GM12878 (cell line): ENCODE data around the gene GALR3. TPM values are rescaled to one million over a fixed set of nuclear protein-coding genes. Genes with fewer than 3 reads are reported as not detected.
A peak's percentile ranks its signal among the peaks of the same experiment; 100 is the strongest.

Experiments
- BACH1 ChIP-seq: fragments of 450-650 bp; IDR thresholded peaks from 2 replicates; pipeline ENCODE4 v1.6.1; 2017; ENCODE audit warnings: mild to moderate bottlenecking, borderline replicate concordance
- ETV6 ChIP-seq, 2 experiments: fragments of 450-650 bp in 1 of 2; IDR thresholded peaks in 1 of 2; conservative IDR thresholded peaks in 1 of 2; 2 replicates each; pipeline ENCODE4 v1.6.1; 2014; ENCODE audit warnings: antibody characterized with exemption in 1 of 2, borderline replicate concordance in 1 of 2, low read depth in 1 of 2, mild to moderate bottlenecking in 1 of 2, moderate library complexity in 1 of 2
- IRF4 ChIP-seq: IDR thresholded peaks from 2 replicates; pipeline ENCODE4 v1.6.1; 2011; ENCODE audit warnings: low read depth, low read length
- MEF2A ChIP-seq: IDR thresholded peaks from 2 replicates; pipeline ENCODE4 v1.6.1; 2011; ENCODE audit warnings: low read depth, mild to moderate bottlenecking, low read length, moderate library complexity; ENCODE audit not compliant: insufficient read depth
- MYB ChIP-seq: fragments of 150-350 bp; IDR thresholded peaks from 2 replicates; pipeline ENCODE4 v1.6.1; 2014; ENCODE audit warnings: mild to moderate bottlenecking, low read depth, low read length, borderline replicate concordance
- NFIC ChIP-seq: IDR thresholded peaks from 2 replicates; pipeline ENCODE4 v1.6.1; 2012; ENCODE audit warnings: low read depth, mild to moderate bottlenecking, inconsistent platforms, low read length, moderate library complexity
- RAD51 ChIP-seq: fragments of 450-650 bp; IDR thresholded peaks from 2 replicates; pipeline ENCODE4 v1.6.1; 2016; ENCODE audit warnings: moderate library complexity, mild to moderate bottlenecking, inconsistent platforms
- RCOR1 ChIP-seq: conservative IDR thresholded peaks from 2 replicates; pipeline ENCODE4 v1.6.1; 2012; ENCODE audit warnings: low read depth, low read length, improper control_type of control experiment
- RELB ChIP-seq: fragments of 450-650 bp; IDR thresholded peaks from 2 replicates; pipeline ENCODE4 v1.6.1; 2017; ENCODE audit warnings: low read depth, mild to moderate bottlenecking, moderate library complexity
- RUNX3 ChIP-seq: IDR thresholded peaks from 2 replicates; pipeline ENCODE4 v1.6.1; 2012; ENCODE audit warnings: low read length, inconsistent platforms
- STAT1 ChIP-seq: fragments of 450-650 bp; conservative IDR thresholded peaks from 2 replicates; pipeline ENCODE4 v1.6.1; 2014; ENCODE audit warnings: antibody characterized with exemption, mild to moderate bottlenecking
- TARDBP ChIP-seq: IDR thresholded peaks from 2 replicates; pipeline ENCODE4 v1.6.1; 2016; ENCODE audit warnings: borderline replicate concordance
- TBL1XR1 ChIP-seq: IDR thresholded peaks from 2 replicates; pipeline ENCODE4 v1.6.1; 2012; ENCODE audit warnings: low read depth, low read length, improper control_type of control experiment
- TCF7 ChIP-seq: IDR thresholded peaks from 2 replicates; pipeline ENCODE4 v1.6.1; 2014; ENCODE audit warnings: antibody characterized with exemption, borderline replicate concordance
- ZBED1 ChIP-seq: IDR thresholded peaks from 2 replicates; pipeline ENCODE4 v1.6.1; 2016; ENCODE audit warnings: borderline replicate concordance
- ZNF217 ChIP-seq: fragments of 450-650 bp; IDR thresholded peaks from 2 replicates; pipeline ENCODE4 v1.6.1; 2017; ENCODE audit warnings: antibody characterized with exemption, mild to moderate bottlenecking
- ZNF24 ChIP-seq: fragments of 450-650 bp; IDR thresholded peaks from 2 replicates; pipeline ENCODE4 v1.6.1; 2017; ENCODE audit warnings: antibody characterized with exemption, mild to moderate bottlenecking
- ZNF384 ChIP-seq: IDR thresholded peaks from 2 replicates; pipeline ENCODE4 v1.6.1; 2012; ENCODE audit warnings: low read depth, mild to moderate bottlenecking, low read length, improper control_type of control experiment, borderline replicate concordance
- polyA plus RNA-seq, 11 experiments: library from polyadenylated mRNA; depleted of rRNA in 4 of 11; unstranded in 6 of 11; stranded (reverse) in 5 of 11; fragments of >200 nt; fragmentation: Nextera tagmentation in 4 of 11; fragmentation: Illumina TruSeq in 1 of 11; extraction: Ambion mirVana in 4 of 11; extraction: Trizol in 1 of 11; gene quantifications; 1 replicate in 1 of 11; 2 replicates in 10 of 11; pipeline versions ENCODE4 v1.2.1 to v1.2.3, GENCODE V29; 2011 to 2016; ENCODE audit warnings: inconsistent platforms in 2 of 11, missing spikeins in 2 of 11, low read depth in 1 of 11
- total RNA-seq, 4 experiments: library from RNA; depleted of rRNA in 3 of 4; stranded (reverse); fragments of >200 nt in 3 of 4; fragmentation: Illumina TruSeq in 1 of 4; extraction: Trizol in 1 of 4; gene quantifications; 2 replicates each; pipeline versions ENCODE4 v1.2.1 to v1.2.3, GENCODE V29; 2013 to 2021
- TF ChIP-seq, protein P1 (sequence below): IDR thresholded peaks from 2 replicates; pipeline ENCODE4 v1.6.1; 2011; ENCODE audit warnings: mild to moderate bottlenecking, low read depth, low read length, moderate library complexity; ENCODE audit not compliant: insufficient replicate concordance
- TF ChIP-seq, protein P2 (sequence below): fragments of 450-650 bp; formaldehyde crosslinking; IDR thresholded peaks from 2 replicates; pipeline ENCODE4 v1.4.0; 2020; ENCODE audit warnings: mild to moderate bottlenecking, moderate library complexity
- TF ChIP-seq, protein P3 (sequence below): fragments of 450-650 bp; IDR thresholded peaks from 2 replicates; pipeline ENCODE4 v1.6.1; 2018; ENCODE audit warnings: mild to moderate bottlenecking, low read depth, moderate library complexity; ENCODE audit not compliant: partially characterized antibody

Gene GALR3
- total and polyA plus RNA-seq, 10 of the 15 experiments (the other 5 are each of a cell fraction or from before 2014, with no cell fraction given): not detected

GRCh38 chr22:37848587-37849088 lies 25.5 kb downstream of the GALR3 start (continued):
- TF ChIP-seq ZNF217 (no peak), RUNX3 (peak; percentile 30), MYB (no peak), MEF2A (no peak), TCF7 (no peak), IRF4 (no peak), NFIC (no peak), RCOR1 (no peak), RAD51 (no peak), ZNF24 (no peak), ZNF384 (no peak), ZBED1 (0 out of 2 replicates have a peak, but pooled peaks have one; percentile 6), BACH1 (0 out of 2 replicates have a peak, but pooled peaks have one; percentile 22), STAT1 (no peak), RELB (no peak), TARDBP (no peak), ETV6 (conservative IDR thresholded peaks at IDR 0.05 in 1 of 2, IDR thresholded peaks at IDR 0.05 in 1 of 2; ENCODE audit: borderline replicate concordance in 1 of 2, low read depth in 1 of 2) (no peak), TBL1XR1 (no peak)
- TF ChIP-seq, protein P1, sequence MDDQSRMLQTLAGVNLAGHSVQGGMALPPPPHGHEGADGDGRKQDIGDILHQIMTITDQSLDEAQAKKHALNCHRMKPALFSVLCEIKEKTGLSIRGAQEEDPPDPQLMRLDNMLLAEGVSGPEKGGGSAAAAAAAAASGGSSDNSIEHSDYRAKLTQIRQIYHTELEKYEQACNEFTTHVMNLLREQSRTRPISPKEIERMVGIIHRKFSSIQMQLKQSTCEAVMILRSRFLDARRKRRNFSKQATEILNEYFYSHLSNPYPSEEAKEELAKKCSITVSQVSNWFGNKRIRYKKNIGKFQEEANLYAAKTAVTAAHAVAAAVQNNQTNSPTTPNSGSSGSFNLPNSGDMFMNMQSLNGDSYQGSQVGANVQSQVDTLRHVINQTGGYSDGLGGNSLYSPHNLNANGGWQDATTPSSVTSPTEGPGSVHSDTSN: no peak
- TF ChIP-seq, protein P2, sequence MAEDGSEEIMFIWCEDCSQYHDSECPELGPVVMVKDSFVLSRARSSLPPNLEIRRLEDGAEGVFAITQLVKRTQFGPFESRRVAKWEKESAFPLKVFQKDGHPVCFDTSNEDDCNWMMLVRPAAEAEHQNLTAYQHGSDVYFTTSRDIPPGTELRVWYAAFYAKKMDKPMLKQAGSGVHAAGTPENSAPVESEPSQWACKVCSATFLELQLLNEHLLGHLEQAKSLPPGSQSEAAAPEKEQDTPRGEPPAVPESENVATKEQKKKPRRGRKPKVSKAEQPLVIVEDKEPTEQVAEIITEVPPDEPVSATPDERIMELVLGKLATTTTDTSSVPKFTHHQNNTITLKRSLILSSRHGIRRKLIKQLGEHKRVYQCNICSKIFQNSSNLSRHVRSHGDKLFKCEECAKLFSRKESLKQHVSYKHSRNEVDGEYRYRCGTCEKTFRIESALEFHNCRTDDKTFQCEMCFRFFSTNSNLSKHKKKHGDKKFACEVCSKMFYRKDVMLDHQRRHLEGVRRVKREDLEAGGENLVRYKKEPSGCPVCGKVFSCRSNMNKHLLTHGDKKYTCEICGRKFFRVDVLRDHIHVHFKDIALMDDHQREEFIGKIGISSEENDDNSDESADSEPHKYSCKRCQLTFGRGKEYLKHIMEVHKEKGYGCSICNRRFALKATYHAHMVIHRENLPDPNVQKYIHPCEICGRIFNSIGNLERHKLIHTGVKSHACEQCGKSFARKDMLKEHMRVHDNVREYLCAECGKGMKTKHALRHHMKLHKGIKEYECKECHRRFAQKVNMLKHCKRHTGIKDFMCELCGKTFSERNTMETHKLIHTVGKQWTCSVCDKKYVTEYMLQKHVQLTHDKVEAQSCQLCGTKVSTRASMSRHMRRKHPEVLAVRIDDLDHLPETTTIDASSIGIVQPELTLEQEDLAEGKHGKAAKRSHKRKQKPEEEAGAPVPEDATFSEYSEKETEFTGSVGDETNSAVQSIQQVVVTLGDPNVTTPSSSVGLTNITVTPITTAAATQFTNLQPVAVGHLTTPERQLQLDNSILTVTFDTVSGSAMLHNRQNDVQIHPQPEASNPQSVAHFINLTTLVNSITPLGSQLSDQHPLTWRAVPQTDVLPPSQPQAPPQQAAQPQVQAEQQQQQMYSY (CRISPR knock-in tag): no peak
- TF ChIP-seq, protein P3, sequence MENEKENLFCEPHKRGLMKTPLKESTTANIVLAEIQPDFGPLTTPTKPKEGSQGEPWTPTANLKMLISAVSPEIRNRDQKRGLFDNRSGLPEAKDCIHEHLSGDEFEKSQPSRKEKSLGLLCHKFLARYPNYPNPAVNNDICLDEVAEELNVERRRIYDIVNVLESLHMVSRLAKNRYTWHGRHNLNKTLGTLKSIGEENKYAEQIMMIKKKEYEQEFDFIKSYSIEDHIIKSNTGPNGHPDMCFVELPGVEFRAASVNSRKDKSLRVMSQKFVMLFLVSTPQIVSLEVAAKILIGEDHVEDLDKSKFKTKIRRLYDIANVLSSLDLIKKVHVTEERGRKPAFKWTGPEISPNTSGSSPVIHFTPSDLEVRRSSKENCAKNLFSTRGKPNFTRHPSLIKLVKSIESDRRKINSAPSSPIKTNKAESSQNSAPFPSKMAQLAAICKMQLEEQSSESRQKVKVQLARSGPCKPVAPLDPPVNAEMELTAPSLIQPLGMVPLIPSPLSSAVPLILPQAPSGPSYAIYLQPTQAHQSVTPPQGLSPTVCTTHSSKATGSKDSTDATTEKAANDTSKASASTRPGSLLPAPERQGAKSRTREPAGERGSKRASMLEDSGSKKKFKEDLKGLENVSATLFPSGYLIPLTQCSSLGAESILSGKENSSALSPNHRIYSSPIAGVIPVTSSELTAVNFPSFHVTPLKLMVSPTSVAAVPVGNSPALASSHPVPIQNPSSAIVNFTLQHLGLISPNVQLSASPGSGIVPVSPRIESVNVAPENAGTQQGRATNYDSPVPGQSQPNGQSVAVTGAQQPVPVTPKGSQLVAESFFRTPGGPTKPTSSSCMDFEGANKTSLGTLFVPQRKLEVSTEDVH: no peak
